HG03060 (cell line): ENCODE data around the gene PSAP.

ENCODE experiments used
- ATAC-seq: cut with Tn5 transposase; IDR thresholded peaks from one replicate; pipeline ENCODE4 v1.9.1; 2021; ENCODE audit warnings: low read depth, moderate number of reproducible peaks; ENCODE audit not compliant: unreplicated experiment

The PSAP gene

DNA sequence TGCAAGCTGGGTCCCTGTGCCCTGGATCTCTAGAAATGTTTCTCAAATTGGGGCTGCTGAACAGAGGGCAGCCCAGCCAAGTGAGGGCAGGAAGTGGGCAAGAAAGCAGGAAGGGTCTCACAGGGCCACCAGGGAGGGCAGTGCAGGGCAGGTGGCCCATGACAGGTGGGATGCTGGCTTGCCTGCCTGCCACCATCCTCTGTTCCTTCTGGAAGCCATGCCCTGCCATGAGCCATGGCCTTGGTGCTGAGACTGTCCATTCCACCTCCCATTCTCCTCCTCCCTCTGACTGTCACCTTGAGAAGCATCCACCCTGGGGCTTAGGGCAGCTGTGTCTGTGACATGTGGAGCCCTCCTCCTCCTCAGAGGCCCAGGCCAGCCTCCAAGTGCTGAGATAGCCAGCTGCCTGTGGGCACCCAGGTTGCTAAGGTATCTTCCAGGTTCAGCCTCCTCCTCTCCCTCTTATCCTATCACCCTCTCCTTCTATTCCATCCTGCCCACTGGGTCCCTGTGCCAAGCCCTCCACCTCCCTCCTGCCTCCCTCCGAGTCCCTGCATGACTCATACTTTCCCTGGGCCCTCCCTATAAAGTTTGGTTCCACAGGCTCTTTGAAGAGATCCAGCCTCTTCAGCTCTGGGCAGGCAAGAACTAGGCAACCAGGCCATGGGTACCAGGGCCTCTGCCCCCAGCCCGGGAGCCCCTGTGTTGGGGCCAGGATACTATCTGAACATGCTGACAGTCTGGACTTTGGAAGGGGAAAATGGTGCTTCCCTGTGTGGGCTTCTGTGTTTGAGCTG, 79.0 kb downstream of the PSAP start:
- ATAC-seq, result no peak

DNA sequence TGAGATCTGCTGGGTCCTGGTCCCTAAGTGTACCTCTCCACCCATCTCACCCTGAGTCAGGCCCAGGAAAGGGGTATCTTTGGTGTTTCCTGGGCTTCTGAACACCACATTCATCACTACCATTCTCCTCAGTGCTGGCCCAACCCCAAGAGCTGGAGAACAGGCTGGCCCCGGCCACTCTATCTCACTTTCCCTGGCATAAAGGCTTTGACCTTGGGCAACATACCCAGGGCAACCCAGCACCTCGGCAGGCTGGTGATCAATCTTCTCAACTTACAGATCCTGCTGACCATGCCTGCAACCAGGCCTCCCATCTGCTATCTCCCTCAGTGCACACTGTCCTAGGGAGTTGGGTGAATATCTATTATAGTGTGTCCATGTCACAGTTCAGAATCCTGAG, 79.8 kb downstream of the PSAP start:
- ATAC-seq, result no peak

DNA sequence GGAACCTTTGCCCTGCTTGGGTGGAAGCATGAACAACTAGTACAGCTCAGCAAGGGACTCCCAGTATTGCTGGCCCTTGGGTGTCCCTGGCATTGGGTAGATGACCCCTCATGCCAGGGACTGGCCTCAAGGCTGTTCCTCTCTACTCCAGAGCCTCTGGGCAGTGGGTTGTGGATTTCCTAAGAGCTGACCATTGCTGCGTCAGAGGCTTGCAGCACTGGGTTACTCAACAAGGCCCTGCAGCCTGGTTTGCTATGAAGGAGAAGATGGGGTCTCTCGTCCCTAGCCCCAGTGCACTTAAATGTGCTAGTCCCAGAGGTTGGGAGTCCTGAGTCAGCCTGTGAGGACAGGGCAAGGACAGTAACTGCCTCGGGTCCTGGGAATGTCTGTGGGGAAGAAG, 80.3 kb downstream of the PSAP start:
- ATAC-seq, result no peak

DNA sequence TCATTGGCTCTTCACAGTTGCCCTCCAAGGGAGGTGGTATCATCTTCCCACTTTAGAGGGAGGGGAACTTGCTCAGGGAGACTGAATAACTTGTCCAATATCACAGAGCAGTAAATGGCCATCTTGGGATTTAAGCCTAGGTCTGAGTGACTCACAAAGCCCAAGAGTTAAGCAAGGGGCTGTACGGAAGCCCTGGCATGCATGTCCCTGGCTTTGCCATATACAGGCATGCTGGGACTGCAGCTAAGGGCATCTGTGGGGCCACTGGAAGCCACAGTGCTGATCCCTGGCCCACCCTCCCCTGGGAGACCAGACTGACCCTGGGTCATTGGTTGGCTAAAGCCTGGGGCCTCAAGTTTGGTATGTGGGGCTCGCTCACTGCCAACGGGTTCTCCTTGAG, 80.8 kb downstream of the PSAP start:
- no peak for ATAC-seq

DNA sequence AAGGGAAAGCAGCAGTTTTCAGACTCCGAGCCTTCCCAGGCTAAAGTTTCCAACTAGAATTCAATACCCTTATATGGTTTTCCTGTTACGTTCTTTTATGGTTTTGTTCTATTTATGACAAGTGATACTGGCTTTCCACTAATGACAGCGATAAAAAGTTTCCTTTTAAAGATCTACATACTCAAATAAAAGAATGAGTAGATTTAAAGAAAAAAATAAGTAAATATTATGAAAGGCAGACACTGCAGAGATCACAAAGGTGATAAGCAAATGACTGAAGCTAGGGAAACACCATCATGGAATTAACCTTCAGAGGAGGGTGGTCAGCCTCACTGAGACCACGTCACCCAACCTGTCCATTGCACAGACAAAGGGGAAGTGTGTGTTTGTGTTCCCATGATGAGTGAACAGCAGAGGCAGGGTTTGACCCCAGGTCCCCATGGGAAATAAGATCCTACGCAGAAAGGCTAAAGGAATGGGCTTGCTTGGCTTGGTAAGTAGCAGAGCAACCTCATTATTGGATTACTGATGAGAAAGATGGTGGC, 81.7 kb downstream of the PSAP start:
- ATAC-seq, result peak; percentile 18

DNA sequence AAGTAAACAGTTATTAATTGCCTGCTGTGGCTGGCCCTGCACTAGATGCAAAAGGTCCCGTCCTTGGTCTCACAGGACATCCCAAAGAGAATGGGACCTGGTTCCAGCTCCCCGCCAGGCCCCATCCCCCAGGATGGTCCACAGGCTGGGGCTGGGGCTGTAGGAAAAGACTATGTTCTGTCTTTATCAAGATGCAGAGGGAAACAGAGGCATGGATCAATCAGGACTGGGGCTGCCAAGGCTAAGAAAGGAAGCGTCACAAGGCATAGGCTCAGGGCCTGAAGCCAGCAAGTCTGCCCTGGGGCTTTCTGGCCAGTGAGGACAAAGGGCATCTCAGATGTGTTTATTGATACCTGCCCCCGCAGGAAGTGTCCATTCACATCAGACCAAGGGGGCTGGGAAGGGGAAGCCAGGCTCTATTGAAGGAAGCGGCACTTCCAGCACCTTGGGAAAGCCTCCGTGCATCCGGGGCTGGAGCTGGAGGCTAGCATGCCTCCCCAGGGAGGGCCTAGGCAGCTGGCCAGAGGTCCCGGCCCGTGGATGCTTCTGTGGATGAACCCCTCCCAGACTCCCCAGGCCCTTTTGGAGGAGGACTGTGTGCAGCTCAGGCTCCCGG, 83.5 kb downstream of the PSAP start:
- ATAC-seq, result no peak

DNA sequence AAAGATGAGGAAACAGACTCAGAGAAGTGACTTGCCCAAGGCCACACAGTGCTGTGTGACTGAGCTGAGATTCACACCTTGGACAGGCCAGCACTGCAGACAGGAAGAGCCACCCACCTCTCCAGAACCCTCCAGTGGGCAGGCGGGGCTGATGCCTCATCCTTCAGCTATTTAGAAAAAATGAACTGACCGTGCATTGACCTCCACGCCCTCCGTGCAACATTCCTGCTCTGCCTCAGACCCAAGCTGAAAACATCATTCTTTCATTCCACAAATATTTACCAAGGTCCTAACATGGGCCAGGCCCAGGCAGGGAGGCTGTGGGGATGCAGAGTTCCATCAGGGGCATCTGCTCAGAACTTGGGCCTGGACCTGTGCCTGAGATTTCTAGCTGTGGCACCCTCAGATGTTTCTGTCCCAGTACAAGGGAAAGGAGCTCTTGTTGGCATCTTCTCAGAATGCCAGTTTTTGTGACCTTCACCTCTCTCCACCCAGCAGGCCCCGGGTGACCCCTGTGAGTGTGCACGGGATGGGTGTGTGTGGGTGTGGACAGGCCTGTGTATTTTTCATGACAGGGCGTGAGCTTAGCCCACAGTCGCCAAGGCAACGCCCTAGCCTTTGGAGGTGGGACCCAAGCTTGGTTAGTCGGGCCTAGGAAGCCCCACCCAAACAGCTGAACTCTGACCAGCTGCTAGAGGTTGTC, 84.2 kb downstream of the PSAP start:
- ATAC-seq, result no peak
